ENCODE results near the gene NXT2.
"Not testable (repeated sequence)": the region's sequence is repeated elsewhere in the genome, so short reads cannot be mapped to it uniquely, and the experiment has no call there.

NXT2 gene

DNA sequence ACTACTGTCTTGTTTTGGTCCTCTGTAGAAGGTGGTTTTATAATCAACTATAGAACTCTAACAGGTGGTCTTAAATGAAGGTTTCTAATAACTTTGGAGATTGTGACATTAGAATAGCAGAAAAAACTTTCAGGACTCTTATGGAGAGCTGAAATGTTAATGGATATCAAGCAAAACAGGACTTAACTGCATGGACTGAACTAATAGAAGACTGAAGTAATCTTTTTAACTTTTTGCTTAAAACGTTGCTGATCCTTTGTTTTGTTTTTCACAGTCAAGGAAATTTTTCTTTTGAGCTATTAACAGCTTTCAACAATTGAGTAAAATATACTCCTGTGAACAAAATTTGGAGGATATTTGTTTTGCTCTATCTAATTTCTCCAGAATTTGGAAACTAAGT, 17.2 kb downstream of the NXT2 start:
- TF ChIP-seq, protein P1, sequence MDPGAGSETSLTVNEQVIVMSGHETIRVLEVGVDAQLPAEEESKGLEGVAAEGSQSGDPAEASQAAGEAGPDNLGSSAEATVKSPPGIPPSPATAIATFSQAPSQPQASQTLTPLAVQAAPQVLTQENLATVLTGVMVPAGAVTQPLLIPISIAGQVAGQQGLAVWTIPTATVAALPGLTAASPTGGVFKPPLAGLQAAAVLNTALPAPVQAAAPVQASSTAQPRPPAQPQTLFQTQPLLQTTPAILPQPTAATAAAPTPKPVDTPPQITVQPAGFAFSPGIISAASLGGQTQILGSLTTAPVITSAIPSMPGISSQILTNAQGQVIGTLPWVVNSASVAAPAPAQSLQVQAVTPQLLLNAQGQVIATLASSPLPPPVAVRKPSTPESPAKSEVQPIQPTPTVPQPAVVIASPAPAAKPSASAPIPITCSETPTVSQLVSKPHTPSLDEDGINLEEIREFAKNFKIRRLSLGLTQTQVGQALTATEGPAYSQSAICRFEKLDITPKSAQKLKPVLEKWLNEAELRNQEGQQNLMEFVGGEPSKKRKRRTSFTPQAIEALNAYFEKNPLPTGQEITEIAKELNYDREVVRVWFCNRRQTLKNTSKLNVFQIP (CRISPR knock-in tag; IDR thresholded peaks at IDR 0.05; ENCODE audit: borderline replicate concordance, low read depth): no peak
- TF ChIP-seq ZFP3 (CRISPR knock-in tag; IDR thresholded peaks at IDR 0.05) (no peak), RARB (CRISPR knock-in tag; IDR thresholded peaks at IDR 0.05) (no peak), ZNF8 (CRISPR knock-in tag; IDR thresholded peaks at IDR 0.05) (no peak), TCF4 (CRISPR knock-in tag; IDR thresholded peaks at IDR 0.05; ENCODE audit: borderline replicate concordance) (no peak), ZNF565 (CRISPR knock-in tag; conservative IDR thresholded peaks at IDR 0.05; ENCODE audit: low read depth) (no peak), ZC3H10 (CRISPR knock-in tag; IDR thresholded peaks at IDR 0.05) (no peak), OSR1 (CRISPR knock-in tag; IDR thresholded peaks at IDR 0.05) (no peak), ZNF70 (CRISPR knock-in tag; IDR thresholded peaks at IDR 0.05) (no peak), ARNTL (CRISPR knock-in tag; IDR thresholded peaks at IDR 0.05; ENCODE audit: borderline replicate concordance, low read depth) (no peak), SNAI2 (CRISPR knock-in tag; IDR thresholded peaks at IDR 0.05) (no peak), TOX (CRISPR knock-in tag; IDR thresholded peaks at IDR 0.05; ENCODE audit: borderline replicate concordance) (no peak), CSDC2 (CRISPR knock-in tag; IDR thresholded peaks at IDR 0.05) (no peak)
- TF ChIP-seq, protein P2, sequence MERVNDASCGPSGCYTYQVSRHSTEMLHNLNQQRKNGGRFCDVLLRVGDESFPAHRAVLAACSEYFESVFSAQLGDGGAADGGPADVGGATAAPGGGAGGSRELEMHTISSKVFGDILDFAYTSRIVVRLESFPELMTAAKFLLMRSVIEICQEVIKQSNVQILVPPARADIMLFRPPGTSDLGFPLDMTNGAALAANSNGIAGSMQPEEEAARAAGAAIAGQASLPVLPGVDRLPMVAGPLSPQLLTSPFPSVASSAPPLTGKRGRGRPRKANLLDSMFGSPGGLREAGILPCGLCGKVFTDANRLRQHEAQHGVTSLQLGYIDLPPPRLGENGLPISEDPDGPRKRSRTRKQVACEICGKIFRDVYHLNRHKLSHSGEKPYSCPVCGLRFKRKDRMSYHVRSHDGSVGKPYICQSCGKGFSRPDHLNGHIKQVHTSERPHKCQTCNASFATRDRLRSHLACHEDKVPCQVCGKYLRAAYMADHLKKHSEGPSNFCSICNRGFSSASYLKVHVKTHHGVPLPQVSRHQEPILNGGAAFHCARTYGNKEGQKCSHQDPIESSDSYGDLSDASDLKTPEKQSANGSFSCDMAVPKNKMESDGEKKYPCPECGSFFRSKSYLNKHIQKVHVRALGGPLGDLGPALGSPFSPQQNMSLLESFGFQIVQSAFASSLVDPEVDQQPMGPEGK (CRISPR knock-in tag; IDR thresholded peaks at IDR 0.05; ENCODE audit: borderline replicate concordance): no peak
- TF ChIP-seq, protein P3, sequence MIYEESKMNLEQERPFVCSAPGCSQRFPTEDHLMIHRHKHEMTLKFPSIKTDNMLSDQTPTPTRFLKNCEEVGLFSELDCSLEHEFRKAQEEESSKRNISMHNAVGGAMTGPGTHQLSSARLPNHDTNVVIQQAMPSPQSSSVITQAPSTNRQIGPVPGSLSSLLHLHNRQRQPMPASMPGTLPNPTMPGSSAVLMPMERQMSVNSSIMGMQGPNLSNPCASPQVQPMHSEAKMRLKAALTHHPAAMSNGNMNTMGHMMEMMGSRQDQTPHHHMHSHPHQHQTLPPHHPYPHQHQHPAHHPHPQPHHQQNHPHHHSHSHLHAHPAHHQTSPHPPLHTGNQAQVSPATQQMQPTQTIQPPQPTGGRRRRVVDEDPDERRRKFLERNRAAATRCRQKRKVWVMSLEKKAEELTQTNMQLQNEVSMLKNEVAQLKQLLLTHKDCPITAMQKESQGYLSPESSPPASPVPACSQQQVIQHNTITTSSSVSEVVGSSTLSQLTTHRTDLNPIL (CRISPR knock-in tag; IDR thresholded peaks at IDR 0.05; ENCODE audit: low read depth): no peak

DNA sequence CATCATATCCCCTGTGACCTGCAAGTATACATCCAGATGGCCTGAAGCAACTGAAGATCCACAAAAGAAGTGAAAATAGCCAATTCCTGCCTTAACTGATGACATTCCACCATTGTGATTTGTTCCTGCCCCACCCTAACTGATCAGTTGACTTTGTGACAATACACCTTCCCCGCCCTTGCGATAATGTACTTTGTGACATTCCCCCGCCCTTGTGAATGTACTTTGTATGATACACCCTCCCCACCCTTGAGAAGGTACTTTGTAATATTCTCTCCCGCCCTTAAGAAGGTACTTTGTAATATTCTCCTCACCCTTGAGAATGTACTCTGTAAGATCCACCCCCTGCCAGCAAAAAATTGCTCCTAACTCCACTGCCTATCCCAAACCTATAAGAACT, 39.4 kb downstream of the NXT2 start:
- ATAC-seq: not testable (repeated sequence)

More for the DNA sequence above, 17.2 kb downstream of the NXT2 start:
- no peak for ATAC-seq

DNA sequence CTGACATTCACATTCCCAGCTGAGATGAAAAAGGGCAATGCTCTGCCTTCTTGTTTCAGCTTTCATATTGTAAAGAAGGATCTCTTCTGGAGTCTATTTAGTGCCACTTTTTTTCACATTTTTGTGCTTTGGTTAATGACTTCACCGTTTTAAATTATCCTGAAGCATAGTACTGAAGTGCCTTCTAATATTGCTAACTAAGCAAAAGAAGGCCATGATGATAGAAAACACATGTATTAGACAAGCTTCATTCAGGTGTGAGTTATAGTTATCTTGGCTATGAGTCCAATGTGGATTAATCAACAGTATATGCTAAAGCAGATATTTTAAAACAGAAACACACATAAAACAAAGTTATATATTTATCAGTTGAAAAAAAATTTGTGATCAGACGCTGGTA, 40.4 kb downstream of the NXT2 start:
- TF ChIP-seq ARNTL (CRISPR knock-in tag; IDR thresholded peaks at IDR 0.05; ENCODE audit: borderline replicate concordance, low read depth): no peak
- no peak for TF ChIP-seq ZC3H10 (CRISPR knock-in tag; IDR thresholded peaks at IDR 0.05)
- no peak for TF ChIP-seq RARB (CRISPR knock-in tag; IDR thresholded peaks at IDR 0.05)
- TF ChIP-seq ISL1 (CRISPR knock-in tag; IDR thresholded peaks at IDR 0.05): no peak
- TF ChIP-seq ZFP30 (CRISPR knock-in tag; IDR thresholded peaks at IDR 0.05): no peak
- no peak for TF ChIP-seq ZNF565 (CRISPR knock-in tag; conservative IDR thresholded peaks at IDR 0.05; ENCODE audit: low read depth)
- no peak for TF ChIP-seq TCF4 (CRISPR knock-in tag; IDR thresholded peaks at IDR 0.05; ENCODE audit: borderline replicate concordance)
- TF ChIP-seq ZFP3 (CRISPR knock-in tag; IDR thresholded peaks at IDR 0.05): no peak
- TF ChIP-seq, protein P4, sequence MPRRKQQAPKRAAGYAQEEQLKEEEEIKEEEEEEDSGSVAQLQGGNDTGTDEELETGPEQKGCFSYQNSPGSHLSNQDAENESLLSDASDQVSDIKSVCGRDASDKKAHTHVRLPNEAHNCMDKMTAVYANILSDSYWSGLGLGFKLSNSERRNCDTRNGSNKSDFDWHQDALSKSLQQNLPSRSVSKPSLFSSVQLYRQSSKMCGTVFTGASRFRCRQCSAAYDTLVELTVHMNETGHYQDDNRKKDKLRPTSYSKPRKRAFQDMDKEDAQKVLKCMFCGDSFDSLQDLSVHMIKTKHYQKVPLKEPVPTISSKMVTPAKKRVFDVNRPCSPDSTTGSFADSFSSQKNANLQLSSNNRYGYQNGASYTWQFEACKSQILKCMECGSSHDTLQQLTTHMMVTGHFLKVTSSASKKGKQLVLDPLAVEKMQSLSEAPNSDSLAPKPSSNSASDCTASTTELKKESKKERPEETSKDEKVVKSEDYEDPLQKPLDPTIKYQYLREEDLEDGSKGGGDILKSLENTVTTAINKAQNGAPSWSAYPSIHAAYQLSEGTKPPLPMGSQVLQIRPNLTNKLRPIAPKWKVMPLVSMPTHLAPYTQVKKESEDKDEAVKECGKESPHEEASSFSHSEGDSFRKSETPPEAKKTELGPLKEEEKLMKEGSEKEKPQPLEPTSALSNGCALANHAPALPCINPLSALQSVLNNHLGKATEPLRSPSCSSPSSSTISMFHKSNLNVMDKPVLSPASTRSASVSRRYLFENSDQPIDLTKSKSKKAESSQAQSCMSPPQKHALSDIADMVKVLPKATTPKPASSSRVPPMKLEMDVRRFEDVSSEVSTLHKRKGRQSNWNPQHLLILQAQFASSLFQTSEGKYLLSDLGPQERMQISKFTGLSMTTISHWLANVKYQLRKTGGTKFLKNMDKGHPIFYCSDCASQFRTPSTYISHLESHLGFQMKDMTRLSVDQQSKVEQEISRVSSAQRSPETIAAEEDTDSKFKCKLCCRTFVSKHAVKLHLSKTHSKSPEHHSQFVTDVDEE (CRISPR knock-in tag; IDR thresholded peaks at IDR 0.05): no peak
- no peak for TF ChIP-seq BACH2 (CRISPR knock-in tag; IDR thresholded peaks at IDR 0.05; ENCODE audit: borderline replicate concordance)
- no peak for TF ChIP-seq TOX (CRISPR knock-in tag; IDR thresholded peaks at IDR 0.05; ENCODE audit: borderline replicate concordance)
- no peak for TF ChIP-seq GLIS3 (CRISPR knock-in tag; IDR thresholded peaks at IDR 0.05)
- no peak for TF ChIP-seq ZNF70 (CRISPR knock-in tag; IDR thresholded peaks at IDR 0.05)
- no peak for TF ChIP-seq OSR1 (CRISPR knock-in tag; IDR thresholded peaks at IDR 0.05)
- no peak for TF ChIP-seq CSDC2 (CRISPR knock-in tag; IDR thresholded peaks at IDR 0.05)
- TF ChIP-seq, protein P5, sequence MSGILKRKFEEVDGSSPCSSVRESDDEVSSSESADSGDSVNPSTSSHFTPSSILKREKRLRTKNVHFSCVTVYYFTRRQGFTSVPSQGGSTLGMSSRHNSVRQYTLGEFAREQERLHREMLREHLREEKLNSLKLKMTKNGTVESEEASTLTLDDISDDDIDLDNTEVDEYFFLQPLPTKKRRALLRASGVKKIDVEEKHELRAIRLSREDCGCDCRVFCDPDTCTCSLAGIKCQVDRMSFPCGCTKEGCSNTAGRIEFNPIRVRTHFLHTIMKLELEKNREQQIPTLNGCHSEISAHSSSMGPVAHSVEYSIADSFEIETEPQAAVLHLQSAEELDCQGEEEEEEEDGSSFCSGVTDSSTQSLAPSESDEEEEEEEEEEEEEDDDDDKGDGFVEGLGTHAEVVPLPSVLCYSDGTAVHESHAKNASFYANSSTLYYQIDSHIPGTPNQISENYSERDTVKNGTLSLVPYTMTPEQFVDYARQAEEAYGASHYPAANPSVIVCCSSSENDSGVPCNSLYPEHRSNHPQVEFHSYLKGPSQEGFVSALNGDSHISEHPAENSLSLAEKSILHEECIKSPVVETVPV (CRISPR knock-in tag; IDR thresholded peaks at IDR 0.05): no peak
- TF ChIP-seq, protein P3 (CRISPR knock-in tag; IDR thresholded peaks at IDR 0.05; ENCODE audit: low read depth): no peak
- TF ChIP-seq, protein P2 (CRISPR knock-in tag; IDR thresholded peaks at IDR 0.05; ENCODE audit: borderline replicate concordance): no peak
- no peak for ATAC-seq

Data from SK-N-SH treated with all-trans-retinoic acid at 6 μM for 48 hours (cell line).